H1 (cell line): ENCODE results near the gene TEAD2. TPM values are rescaled to one million over a fixed set of nuclear protein-coding genes. Genes with fewer than 3 reads are reported as not detected.

Experiments
- EGR1 ChIP-seq: IDR thresholded peaks from 2 replicates; pipeline ENCODE4 v1.6.1; 2011; ENCODE audit warnings: low read depth, low read length, borderline replicate concordance
- KDM1A ChIP-seq: fragments of 200-600, 300-600 bp; sonication (generic); IDR thresholded peaks from 2 replicates; pipeline ENCODE4 v1.7.1; 2016; ENCODE audit warnings: mild to moderate bottlenecking, low read length, borderline replicate concordance
- POU5F1 ChIP-seq: IDR thresholded peaks from 2 replicates; pipeline ENCODE4 v1.6.1; 2011; ENCODE audit warnings: low read depth, mild to moderate bottlenecking, low read length, moderate library complexity
- RAD21 ChIP-seq, 2 experiments: IDR thresholded peaks in 1 of 2; conservative IDR thresholded peaks in 1 of 2; 2 replicates each; pipeline ENCODE4 v1.6.1; 2011; ENCODE audit warnings: low read depth in 2 of 2, low read length in 2 of 2, improper control_type of control experiment in 1 of 2, inconsistent platforms in 1 of 2, mild to moderate bottlenecking in 1 of 2, moderate library complexity in 1 of 2
- RBBP5 ChIP-seq: IDR thresholded peaks from 2 replicates; pipeline ENCODE4 v1.7.1; 2012; ENCODE audit warnings: low read depth, mild to moderate bottlenecking, inconsistent platforms, low read length, moderate library complexity, borderline replicate concordance
- SIX5 ChIP-seq: IDR thresholded peaks from 2 replicates; pipeline ENCODE4 v1.6.1; 2011; ENCODE audit warnings: mild to moderate bottlenecking, low read depth, low read length
- TAF1 ChIP-seq: IDR thresholded peaks from 2 replicates; pipeline ENCODE4 v1.6.1; 2011; ENCODE audit warnings: mild to moderate bottlenecking, low read depth, low read length
- polyA plus RNA-seq, 7 experiments: library from polyadenylated mRNA; depleted of rRNA in 3 of 7; stranded (reverse) in 5 of 7; unstranded in 2 of 7; fragments of >200 nt in 5 of 7; fragments of 200-250 nt in 2 of 7; gene quantifications; 1 replicate in 5 of 7; 2 replicates in 1 of 7; 4 replicates in 1 of 7; pipeline versions ENCODE4 v1.2.1 to v1.2.3, GENCODE V29; 2011 to 2013; ENCODE audit warnings: missing spikeins in 2 of 7, mixed read lengths in 2 of 7
- total RNA-seq: library from RNA; stranded (reverse); fragmentation: NEBNext Ultra II Directional; extraction: Animal tissue kit (Norgen Biotek cat#: 25700); gene quantifications from 2 replicates; pipeline ENCODE4 v1.2.1, GENCODE V29; 2021
- TF ChIP-seq, protein P1 (sequence below): IDR thresholded peaks from 2 replicates; pipeline ENCODE4 v1.6.1; 2012; ENCODE audit warnings: low read length, inconsistent platforms

Gene TEAD2
- total and polyA plus RNA-seq, 2 of the 8 experiments (the other 6 are each of a cell fraction or from before 2014, with no cell fraction given), result 87.6 to 146 TPM

DNA sequence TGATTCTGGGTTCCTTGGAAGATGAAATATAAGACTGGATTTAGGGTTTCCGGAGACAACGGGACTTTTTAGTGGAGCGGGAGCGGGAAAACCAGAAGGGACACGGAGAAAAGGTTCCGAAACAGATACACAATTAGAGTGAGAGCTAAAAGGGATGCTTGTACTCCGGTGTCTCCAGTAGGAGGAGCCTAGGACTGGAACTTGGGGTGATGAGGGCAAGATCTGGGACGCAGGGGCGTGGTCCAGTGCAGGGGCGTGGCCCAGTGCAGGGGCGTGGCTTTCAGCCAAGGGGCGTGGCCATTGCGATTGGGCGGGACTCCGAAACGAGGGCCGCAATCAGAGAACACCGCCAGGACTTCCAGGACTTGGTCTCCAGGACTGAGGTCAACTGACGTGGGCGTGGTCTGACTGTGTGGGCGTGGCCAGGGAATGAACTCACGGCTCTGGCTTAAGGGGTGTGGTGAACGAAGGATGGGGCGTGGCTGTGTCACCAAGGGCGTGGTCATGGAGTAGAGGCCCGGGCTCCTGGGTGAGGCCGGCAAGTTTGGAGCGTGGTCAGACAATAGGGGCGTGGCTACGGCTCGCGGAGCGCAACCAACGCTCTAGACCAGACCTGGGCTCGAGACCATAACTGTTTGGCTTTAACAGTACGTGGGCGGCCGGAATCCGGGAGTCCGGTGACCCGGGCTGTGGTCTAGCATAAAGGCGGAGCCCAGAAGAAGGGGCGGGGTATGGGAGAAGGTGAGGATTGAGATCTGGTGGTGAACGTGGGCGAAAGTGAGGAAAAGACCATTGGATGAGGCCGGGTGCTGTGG, 1.3 kb upstream of the TEAD2 start, which contains the start of gene DKKL1 (continued):
- peak; percentile 54; the same call in 1 of the 2 replicates for TF ChIP-seq TAF1
- TF ChIP-seq RAD21 (IDR thresholded peaks at IDR 0.05 in 1 of 2, conservative IDR thresholded peaks at IDR 0.05 in 1 of 2; ENCODE audit: low read depth in 2 of 2, low read length in 2 of 2), result peak; percentile 49 to 53; a peak in 3 of 4 replicates
- TF ChIP-seq SIX5, result no peak
- 0 out of 2 replicates have a peak, but pooled peaks have one; percentile 38 for TF ChIP-seq RBBP5
- TF ChIP-seq POU5F1, result no peak
- peak; percentile 61 for TF ChIP-seq EGR1
- TF ChIP-seq KDM1A, result 0 out of 2 replicates have a peak, but pooled peaks have one; percentile 54
- TF ChIP-seq, protein P1, sequence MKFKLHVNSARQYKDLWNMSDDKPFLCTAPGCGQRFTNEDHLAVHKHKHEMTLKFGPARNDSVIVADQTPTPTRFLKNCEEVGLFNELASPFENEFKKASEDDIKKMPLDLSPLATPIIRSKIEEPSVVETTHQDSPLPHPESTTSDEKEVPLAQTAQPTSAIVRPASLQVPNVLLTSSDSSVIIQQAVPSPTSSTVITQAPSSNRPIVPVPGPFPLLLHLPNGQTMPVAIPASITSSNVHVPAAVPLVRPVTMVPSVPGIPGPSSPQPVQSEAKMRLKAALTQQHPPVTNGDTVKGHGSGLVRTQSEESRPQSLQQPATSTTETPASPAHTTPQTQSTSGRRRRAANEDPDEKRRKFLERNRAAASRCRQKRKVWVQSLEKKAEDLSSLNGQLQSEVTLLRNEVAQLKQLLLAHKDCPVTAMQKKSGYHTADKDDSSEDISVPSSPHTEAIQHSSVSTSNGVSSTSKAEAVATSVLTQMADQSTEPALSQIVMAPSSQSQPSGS, result no peak
